ENCODE results near the gene GC. TPM values are rescaled to one million over a fixed set of nuclear protein-coding genes. Genes with fewer than 3 reads are reported as not detected.

GC gene
- total and polyA plus RNA-seq, 2 of the 8 experiments (the other 6 are each of a cell fraction or from before 2014, with no cell fraction given): 0.09 to 0.34 TPM

DNA sequence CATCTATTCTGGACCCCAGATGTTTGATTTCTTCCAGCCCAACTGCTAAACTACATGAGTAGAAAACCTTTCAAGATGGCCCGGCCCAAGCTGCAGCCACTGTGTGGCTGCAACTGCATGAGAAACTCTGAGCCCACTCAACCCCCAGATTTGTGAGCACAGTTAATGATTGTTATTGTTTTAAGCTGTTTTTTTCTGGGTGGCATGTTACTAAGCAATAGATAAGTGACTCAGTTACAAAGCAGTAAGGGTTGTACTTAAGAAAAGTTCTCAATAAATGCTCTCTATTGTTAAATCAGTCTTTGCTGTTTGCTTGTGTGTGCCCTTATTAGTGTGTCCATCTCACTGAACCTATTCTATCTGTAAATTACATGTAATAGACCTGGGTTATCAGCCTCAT, 51.8 kb downstream of the GC start (continued):
- TF ChIP-seq FOSL1 (IDR thresholded peaks at IDR 0.05; ENCODE audit: insufficient read depth, low read depth, low read length) (no peak), EZH2 (IDR thresholded peaks at IDR 0.05; ENCODE audit: low read depth, low read length, severe bottlenecking) (no peak)
- TF ChIP-seq, protein P1, sequence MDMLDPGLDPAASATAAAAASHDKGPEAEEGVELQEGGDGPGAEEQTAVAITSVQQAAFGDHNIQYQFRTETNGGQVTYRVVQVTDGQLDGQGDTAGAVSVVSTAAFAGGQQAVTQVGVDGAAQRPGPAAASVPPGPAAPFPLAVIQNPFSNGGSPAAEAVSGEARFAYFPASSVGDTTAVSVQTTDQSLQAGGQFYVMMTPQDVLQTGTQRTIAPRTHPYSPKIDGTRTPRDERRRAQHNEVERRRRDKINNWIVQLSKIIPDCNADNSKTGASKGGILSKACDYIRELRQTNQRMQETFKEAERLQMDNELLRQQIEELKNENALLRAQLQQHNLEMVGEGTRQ (IDR thresholded peaks at IDR 0.05; ENCODE audit: low read length): no peak

Data from H1 (cell line).